Activated T-cell treated with anti-CD3 and anti-CD28 coated beads for 4 hours (primary cell): ENCODE measurements around the gene NMD3.
"Not testable (repeated sequence)": the region's sequence is repeated elsewhere in the genome, so short reads cannot be mapped to it uniquely, and the experiment has no call there.

ENCODE experiments used
- DNase-seq: peaks from one replicate; pipeline ENCODE4 v3.0.0-alpha.2; 2020

Gene NMD3

DNA sequence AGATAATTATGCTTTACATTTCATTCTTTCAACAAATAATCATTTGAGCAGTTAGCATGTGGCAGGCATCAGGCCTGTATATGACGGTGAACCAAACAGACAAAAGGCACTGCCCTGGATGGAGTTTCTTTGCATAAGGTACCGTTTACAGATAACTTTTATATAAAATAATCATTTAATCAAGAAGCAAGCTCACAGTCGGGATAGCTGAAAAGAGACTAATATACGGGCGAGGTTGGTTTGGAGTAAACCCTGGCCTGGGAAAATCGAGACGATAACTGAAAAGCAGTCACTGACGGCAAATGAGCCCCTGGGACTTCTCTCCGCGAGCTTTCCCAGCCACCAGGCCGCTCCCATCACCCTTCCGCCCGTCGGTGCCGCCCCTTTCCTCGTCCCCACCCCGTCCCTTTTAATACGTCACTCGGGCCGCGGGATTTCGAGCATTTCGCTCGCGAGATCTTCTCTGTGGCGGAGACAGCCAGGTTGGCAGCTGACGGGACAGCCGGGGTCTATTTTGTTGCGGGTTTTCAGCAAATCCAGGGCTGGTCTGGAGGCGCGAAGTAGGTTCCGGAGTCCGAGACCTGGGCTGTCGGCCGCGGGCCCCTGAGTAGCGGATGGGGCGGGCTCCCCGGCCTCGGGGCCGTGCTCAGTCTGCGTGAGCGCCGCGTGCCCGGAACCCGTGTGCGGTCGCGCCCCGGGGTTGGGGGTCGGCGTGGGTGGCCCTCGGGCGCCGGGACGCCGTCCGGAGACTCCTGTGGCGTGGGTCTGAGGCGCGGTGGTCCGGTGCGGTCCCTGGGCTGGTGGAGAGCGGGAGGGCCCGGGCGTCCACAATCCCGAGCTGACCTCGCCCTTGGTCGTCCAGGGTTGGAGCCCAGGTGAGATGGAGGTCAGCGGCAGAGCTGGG lies at the start of gene NMD3:
TSS of gene NMD3 (plus strand) at position 462 of the 904 bp plus-strand sequence. CDS start 703 bp downstream, outside the sequence.
- DNase-seq: peak; percentile 94

DNA sequence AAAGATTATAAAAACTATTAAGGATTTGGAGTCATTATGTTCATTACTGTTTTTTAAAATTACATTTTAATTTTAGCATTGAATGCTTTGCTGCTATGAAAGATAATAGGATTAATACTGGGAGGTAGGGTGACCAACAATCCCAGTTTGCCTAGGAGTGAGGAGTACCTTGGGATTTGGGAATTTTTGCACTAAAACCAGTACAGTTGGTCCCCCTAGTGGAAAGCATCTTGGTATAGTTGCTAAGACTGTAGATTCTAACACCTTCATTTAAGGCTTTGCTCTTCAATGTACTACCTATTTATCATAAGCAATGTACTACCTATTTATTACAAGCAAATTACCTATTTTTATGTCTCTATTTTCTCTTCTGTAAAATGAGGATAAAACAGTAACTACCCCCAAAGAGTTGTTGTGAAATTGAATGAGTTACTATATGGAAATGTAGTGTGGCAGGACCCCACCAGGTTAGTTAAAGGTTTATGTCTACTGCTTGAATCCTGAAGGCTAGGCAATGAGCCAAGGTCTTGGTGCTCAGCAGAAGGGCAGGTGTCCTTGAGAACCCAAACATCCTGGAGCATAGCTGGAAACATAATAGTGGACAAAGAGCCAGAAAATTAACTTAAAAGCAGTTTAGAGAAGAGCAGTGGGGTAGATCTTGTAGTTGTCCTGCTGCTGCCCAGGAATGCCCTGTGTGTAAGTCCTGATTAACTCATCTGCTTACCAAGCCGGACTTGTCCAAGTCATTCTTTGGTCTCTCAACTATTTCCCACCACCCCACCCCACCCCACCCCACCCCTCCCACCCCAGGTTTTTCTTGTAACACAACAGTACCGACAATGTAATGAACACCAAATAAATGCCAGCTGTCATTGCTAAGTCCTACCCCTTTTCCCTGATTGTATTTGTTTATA lies 49.2 kb upstream of the NMD3 start:
- no peak for DNase-seq

DNA sequence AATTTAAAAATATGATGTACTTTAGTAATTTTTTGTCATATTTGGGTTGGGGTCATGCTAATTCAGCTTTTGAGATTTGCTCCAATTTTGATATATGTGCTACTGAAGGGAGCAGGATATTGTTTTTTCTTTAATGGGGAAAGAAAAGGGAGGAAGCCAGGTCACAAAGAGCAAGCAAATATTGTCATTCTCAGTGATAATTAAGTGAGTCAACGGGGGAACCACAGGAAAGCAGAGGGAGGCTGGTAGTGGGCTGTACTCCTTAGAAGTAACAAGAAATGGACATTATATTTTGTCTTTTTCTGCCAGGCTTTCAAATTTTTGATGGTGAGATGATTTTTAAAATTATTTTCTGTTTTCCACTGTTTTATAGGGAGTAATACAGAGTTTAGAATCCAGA lies 45.6 kb upstream of the NMD3 start:
- no peak for DNase-seq

DNA sequence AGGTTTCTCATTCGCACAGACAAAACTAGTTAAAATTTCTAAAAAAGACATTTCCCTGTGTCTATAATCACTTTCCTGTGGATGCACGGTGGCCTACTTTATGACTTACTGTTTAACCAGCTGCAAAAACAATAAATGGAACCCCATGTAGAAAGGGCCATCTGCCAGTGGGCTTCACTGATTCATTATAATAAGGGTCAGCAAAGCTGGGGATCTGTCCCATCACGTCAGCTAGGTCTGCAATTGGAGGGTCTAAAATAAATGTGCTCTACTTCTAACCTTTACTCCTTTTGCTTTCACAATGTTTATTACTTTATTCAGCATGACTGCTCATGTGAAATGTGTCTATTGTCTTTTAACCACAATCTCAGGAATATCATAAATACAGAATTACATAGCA lies 43.1 kb upstream of the NMD3 start:
- no peak for DNase-seq

DNA sequence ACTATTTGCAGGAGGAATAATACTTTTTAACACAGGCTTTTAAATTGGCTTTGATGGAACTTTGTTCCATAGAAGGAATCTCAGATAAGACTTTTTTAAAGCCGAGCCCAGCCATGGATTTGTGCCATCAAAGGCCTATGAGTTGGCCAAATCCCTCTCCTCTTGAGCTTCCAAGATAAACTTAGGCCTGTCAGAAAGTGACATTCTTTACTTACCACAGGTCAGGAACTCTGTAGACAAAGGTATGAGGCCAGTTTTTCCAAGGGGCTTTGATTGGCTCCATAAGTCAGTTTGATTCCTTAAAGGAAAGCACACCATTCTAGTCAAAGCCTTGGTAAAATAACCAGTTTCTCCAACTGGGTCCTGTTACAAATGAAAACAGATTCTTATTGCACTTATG lies 39.7 kb upstream of the NMD3 start:
- DNase-seq: not testable (repeated sequence)

DNA sequence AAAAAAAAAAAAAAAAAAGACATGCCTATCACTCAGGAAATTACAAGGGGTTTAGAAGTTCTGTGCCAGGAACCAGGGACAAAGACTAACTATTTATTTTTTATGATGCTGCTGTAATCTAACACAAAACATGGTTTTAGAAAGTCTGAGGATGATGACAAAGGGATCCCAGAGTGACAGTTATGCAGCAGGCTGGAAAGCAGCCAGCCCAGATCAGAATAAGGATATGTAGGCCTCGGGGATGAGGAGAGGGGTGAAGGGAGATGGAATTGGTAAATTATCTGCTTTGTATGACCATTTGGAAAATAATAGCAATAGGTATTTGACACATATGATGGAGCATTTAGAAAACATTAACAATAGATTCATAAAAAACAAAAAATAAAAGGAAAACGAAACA lies 34.1 kb upstream of the NMD3 start:
- no peak for DNase-seq

DNA sequence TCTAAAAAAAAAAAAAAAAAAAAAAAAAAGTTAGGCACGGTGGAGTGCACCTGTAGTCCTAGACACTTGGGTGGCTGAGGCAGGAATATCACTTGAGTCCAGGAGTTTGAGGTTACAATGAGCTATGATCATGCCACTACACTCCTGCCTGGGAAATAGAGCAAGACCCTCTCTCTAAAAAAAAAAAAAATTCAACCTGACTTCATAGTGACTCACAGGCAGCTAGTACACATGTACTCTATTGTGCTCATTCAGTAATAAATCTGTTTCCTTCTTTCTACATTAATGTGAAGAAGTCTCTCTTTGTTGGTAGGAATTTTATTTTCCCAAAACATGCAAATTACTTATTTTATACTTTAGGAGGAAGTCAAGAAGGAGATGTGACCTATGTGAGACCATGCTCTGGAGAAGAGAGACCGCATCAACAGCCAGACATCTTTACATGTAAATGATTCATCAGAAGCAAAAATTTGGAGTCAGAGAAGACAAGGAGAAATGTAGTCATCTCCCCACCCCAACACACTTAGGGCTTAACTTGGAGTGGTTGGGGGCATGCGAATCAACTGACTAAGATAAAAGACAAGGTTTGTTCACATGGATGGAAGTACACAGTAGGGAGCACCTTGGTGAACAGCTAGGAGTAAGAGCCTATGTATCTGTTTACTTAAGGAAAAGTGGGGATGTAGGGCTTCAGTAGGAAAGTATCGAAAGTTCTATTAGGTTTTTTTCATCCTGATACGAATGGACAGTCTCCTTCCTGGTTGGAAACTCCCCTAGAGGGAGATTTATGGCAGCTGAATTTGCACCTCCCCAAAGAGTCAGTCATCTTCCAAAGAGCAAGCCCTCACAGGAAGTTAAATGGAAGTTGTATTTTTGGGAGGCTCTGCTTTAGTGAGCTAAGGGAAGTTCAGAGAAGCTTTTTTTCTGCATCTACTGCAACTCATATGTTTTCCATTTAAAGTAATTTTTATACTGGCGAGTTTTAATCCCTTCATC lies 23.0 kb upstream of the NMD3 start:
- DNase-seq: no peak

DNA sequence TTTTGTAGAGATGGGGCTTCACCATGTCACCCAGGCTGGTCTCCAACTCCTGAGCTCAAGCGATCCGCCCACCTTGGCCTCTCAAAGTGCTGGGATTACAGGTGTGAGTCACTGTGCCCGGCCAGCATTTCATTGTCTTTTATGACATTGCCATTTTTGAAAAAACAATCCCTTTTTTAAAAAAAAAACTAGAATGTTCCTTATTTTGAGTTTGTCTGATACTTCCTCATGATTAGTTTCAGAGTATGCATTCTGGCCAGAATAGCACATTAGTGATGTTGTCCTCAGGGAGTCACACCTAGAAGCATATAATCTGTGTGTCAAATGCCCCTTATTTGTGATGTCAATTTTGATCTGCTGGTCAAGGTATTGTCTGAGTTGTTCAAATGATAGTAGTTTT lies 21.2 kb upstream of the NMD3 start:
- no peak for DNase-seq

DNA sequence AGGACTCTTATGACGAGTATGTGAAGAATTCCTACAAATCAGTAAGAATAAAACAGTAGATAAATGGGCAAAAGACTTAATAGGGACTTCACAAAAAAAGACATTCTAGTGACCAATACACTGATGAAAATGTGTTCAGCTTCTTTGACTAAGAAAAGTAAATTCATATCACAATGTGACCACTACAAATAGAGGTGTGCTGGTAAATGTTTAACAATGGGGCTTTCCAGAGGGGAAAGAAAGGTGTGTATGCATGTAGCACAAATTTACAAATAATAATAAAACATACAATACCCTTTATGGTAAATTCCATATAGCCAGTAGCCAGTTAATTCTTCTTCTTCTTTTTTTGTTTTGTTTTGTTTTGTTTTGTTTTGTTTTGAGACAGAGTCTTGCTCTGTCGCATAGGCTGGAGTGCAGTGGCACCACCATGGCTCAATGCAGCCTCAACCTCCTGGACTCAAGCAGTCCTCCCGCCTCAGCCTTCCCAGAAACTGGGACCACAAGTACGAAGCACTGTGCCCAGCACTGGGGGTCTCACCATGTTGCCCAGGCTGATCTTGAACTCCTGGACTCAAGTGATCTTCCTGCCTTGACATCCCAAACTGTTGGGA lies 17.5 kb upstream of the NMD3 start:
- no peak for DNase-seq

DNA sequence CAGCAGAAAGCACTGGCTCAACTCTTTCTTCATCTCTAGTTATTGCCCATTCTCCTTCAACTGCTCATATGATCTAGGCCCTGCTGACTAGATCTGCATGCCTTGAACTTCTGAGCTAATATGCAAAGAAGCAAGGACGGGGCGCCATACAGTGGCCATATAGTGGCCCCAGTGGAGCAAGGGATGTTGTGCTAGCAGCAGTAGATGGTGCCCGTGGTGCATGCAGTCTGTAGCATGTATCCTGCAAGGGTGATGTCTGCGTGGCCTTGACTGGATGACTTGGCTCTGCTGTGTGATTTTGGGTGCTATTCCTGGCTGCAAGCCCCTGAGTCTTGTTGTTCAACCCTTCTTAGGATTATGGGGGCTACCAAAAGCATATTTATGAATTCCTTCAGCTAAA lies 12.2 kb upstream of the NMD3 start:
- DNase-seq: no peak

DNA sequence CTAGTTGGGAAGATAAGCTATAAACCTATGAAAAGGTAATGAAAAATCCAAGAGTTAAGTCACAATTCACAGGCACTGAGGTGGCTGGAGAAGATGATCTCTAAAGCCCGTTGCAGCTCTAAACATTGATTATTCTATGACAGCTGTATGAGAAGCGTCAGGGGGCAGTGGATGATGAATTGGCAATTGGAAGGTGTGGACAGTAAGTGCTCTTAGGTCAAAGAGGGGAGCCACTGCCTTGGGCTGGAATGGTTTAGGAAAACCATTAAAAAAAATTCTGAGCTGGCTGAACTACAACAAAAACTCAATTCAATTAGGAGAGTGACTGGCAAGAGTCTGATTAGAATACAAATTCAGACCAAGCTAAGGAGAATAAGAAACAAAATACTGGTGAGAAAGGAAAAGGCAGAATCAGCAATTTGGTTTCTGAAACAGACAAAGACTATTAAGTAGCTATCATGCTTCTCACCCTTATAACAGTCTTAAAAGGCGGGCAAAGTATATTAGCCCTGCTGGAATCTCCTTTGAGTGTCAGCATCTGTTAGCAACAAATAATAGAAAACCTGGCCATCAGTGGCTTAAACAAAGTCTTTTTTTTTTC lies 8.8 kb upstream of the NMD3 start:
- no peak for DNase-seq

DNA sequence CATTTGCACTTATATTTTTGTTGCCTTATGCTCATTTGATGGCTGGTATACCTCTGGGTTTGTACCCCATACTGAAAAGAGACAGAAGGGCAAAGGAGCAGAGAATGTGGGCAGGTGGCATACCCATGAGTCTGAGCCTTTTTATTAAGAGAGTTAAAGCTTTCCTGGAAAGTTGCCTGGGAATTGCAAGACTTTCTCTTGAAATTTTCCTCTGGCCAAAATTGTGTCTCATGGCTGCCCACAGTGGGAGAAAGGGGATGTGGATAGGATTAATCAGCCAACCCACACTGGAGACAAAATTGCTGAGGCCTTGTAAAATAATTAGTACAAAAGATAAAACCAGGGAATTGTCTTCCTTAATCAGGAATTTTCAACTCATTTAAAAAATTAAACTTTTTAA lies 8.2 kb upstream of the NMD3 start:
- DNase-seq: no peak

DNA sequence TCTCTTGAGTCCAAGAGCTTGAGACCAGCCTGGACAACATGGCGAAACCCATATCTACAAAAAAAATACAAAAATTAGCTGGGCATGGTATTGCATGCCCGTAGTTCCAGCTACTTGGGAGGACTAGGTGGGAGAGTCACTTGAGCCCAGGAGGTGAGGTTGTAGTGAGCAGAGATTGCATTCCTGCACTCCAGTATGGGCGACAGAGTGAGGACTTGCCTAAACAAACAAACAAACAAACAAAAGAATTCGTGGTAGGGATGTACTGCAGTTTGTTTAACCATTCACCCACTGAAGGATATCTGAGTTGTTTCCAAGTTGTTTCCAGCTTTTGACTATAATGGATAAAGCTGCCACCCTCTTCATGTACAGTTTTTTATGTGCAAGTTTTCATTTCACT lies 7.5 kb upstream of the NMD3 start:
- DNase-seq: no peak

DNA sequence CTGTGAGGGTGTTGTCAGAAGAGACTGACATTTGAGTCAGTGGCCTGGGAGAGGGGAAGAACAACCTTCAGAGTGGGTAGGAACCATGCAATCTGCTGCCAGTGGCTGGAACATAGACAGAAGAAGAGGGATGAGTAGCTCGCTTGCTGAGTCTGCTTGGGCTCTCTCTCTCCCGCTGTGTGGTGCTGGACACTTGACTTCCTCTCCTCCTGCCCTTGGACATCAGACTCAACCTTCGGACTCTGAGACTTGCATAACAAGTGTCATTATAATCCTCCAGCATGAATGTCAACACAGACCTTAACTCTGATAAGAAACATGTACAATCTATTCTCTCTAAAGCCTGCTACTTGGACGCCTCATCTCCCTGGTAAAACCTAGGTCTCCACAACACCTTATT lies 5.9 kb upstream of the NMD3 start:
- no peak for DNase-seq

DNA sequence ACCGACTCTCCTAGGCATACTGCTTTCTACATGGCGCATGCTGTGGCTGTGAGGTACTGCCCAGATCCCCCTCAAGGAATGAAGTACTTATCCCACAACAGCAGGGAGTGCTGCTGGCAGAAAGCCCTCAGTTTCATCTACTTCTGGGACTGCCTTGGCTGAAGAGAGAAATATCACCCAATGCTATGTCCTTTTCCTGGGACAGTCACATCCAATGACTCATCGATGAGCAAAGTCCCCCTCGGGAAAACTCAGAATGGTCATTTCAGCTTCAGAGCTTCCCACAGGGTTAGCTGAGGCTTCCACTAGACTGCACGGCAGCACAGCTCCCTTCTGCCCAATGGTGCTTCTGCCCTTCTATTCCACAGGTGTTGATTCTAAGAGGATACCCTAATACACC lies 3.6 kb upstream of the NMD3 start:
- DNase-seq: no peak

DNA sequence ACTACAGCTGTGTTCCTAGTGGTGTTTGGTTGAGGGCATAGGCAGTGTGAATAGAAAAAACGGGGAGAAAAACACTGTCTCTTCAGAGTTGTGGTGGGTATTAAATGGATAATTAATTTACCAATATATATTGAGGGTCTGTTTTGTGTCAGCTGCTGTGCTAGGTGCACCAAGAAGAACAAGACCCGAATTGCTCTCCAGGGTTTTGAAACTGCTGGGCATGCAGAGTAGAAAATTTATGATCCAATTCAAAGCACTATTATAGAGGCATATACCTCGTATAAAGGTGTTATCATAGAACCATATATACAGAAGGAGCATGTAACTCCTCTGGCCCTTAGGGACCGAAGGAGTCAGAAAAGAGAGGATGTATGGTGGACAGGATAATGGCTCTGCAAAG lies 1.6 kb upstream of the NMD3 start:
- DNase-seq: no peak

DNA sequence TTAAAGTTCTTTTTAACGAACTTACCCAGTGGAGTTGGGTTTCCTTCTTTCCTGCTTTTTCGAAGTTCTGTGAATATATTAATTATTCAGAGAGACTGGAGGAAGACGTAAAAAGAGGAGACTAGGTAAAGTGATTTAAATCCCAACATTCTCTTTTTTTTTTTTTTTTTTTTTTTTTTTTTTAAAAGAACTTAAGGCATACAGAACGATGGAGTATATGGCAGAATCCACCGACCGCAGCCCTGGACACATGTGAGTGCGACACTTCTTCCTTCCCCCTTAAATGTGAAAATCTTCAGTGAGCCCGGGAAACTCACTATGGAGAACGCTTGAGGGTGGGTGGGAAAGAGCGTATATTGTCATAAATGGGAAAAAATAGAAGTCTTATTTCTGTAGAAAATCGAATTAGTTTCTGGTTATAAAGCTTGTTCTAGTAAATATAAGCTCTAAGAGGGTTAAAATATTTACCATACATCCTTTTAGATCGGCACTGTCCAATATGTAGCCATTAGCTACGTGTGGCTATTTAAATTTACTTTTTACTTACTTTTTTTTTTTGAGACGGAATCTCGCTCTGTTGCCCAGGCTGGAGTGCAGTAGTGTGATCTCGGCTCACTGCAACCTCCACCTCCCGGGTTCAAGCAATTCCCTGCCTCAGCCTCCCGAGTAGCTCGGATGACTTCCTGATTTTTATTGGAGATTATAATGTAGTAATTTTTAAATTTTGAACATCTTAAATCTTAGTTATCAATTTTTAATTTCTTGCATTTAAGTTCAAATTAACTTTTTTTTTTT lies 892 bp downstream of the NMD3 start:
- no peak for DNase-seq

DNA sequence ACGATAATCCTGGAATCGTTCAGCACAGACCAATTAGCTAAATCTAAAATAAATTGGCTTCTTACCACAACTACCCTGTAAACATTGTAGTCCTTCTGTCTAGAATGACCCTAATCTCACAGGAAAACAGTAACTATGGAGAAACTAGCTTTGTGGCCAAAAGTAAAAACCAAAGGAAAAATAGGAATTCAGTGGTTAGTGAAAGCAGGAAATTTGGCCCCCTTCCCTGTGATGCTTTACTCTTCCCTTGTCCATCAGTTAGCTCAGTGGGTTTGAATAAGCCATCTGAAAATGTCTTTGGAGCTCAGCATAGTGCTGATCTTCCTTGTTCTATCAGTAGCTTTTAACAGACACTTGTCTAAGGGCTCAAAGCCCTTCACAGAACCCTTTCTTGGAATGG lies 1.6 kb downstream of the NMD3 start:
- DNase-seq: no peak

DNA sequence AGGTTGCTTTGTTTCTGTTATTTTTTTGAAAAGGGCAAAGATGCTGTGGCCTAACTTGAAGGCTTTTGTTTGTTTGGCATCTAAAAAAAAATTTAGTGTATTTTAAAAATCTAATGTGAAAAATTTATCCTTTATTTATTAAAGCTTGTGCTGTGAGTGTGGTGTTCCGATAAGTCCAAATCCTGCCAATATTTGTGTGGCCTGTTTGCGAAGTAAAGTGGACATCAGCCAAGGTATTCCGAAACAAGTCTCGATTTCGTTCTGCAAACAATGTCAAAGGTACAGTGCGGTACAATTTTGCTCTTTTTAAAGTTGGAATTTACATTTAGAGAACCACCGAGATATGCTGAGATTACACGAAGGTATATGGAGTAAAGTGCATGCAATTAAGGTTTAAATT lies 3.7 kb downstream of the NMD3 start:
- DNase-seq: no peak

DNA sequence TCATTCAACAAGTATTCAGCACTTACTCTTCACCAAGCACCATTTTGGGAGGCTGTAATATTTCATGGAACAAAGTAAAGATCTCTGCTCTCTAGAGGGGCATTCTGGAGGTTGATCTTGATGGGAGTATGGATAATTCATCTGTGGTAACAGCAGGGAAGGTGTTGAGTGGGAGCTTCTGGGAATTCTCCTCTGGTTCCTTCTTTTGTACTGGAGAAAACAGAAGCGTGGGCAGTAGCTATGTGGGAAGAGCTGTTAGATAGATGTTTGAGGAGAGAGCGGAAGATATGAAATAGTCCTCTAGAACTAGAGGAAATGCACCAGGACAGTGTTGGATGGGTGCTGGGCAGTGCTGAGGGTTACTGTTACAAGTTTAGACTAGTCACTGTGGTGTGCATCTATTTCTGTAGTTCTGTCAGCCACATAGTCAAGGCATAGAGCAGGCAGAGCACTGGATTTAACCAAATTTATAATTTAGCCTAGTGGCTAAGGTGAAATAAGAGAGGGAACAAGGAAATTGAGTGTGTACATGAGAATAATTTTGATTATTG lies 9.6 kb downstream of the NMD3 start:
- DNase-seq: no peak

DNA sequence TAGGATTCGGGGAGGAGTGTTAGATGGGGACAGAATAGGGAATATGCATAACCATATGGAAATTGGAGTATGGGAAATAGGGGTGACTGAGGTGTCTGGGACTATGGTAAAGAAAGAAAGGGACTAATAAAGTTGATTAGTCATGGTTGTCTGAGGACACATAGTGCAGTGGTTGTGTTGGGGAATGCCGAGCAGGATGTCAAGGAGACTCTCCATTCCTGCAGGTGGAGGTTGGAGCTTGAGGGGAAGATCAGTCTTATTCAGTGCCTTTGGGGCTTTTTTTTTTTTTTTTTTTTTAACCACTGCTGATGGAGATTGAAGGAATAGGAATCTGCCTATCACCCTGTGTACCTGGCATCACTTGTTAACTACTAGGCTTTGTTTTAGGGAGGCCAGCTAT lies 10.8 kb downstream of the NMD3 start:
- DNase-seq: no peak
